VCaP (cell line): ENCODE results near the gene TXNDC2.

Source experiments
- H3K27ac ChIP-seq: fragments of 450-650 bp; 2 replicates; pipeline ENCODE4 v1.5.1; 2017
- CTCF ChIP-seq: fragments of 450-650 bp; conservative IDR thresholded peaks from 2 replicates; pipeline ENCODE4 v1.5.1; 2017; ENCODE audit warnings: mild to moderate bottlenecking, moderate library complexity

Gene TXNDC2

GRCh38 chr18:9916077-9916639 is 30.4 kb downstream of the TXNDC2 start:
- TF ChIP-seq CTCF = no peak
- peak overlapping the region; percentile 97 for H3K27ac ChIP-seq

DNA sequence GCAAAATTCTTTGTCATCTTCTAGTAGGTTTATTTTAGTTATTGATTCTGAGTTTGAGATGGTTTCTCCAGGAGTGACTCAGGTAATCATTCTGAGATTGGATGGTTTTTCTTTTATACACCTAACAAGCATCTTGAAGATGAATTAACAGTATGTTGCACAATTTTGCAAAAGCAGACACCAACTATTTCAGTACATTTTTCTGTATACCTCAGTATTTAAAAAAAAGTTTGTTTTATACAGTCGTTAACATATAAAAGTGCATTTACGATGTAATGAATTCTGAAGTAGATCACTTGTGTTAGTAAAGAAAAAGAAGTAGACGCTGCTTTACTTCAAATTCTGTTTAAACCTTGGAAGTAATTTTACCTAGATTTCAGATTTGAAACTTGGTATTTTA is 31.0 kb downstream of the TXNDC2 start:
- no peak for TF ChIP-seq CTCF
- peak overlapping the region; percentile 34; the same call in 1 of the 2 replicates for H3K27ac ChIP-seq

DNA sequence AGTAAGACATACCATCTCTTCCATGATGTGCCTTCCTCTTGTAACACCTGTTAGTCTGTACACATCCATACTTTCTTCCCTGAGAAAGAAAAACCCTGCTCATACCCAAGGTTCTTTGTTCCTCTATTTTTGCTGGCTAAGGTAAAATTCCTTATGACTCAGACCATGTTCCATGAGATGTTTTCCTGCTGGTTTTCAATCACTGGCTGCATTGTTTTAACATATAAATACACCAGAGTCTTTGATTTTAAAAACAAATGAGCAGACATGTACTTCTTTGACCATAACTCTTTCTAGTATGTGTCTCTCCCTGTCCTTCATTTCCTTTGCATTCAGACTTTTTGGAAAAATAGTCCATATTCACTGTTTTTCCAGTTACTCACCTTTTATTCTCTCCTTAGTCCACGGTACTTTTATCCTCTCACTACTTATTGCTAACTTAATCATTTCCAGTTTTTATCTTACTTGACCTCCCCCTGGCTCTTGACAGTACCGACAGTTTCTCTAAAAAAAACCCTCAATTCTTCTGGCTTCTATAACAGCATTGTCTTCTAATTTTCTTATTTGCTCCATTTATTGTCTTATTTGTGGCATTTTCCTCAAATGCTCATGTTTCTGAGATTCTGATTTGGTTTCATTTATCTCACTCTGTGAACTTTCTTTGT is 32.4 kb downstream of the TXNDC2 start:
- H3K27ac ChIP-seq = no peak overlapping the region
- no peak for TF ChIP-seq CTCF

GRCh38 chr18:9919564-9920232 is 33.9 kb downstream of the TXNDC2 start:
- no peak overlapping the region for H3K27ac ChIP-seq
- TF ChIP-seq CTCF = no peak

GRCh38 chr18:9922592-9923311 is 37.0 kb downstream of the TXNDC2 start:
- TF ChIP-seq CTCF = no peak
- H3K27ac ChIP-seq = no peak overlapping the region

DNA sequence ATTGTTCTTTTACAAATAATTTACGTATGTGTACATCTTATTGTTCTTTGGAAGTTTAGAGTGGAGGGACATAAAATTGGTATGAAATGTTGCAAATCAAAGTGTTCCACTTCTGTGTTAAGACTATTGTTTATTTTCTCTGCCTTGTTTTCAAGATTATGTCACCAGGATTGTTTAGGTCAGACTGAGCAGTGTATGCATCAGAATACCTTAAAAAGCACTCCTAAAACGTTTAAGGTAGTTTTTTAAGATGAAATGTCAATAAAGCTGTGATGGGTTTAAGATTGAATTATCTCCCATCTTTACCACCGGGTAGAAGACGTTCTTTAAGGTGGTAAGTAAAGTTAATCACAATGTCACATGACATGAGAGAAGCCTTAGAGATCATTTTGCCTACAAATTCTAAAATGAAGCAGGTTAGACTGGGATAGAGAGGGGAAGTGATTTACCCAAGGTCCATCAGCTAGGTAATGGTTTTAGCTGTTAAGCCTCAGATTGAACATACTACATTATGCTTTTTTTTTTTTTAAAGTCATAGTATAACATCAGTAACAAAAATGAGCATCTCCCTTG is 38.7 kb downstream of the TXNDC2 start:
- no peak overlapping the region for H3K27ac ChIP-seq
- TF ChIP-seq CTCF = no peak

- no peak overlapping the region for H3K27ac ChIP-seq
These were observed 39.6 kb downstream of the TXNDC2 start for GRCh38 chr18:9925369-9925768.

More at GRCh38 chr18:9925369-9925768, 39.6 kb downstream of the TXNDC2 start:
- no peak for TF ChIP-seq CTCF
